AG04449 (cell line): ENCODE results near the gene CACNB3.
A peak's percentile ranks its signal among the peaks of the same experiment; 100 is the strongest.

ENCODE experiments used
- CTCF ChIA-PET: fragments of 350-600 bp; formaldehyde crosslinking; extraction: SDS; loops from one replicate; lab custom pipeline; 2021; ENCODE audit warnings: antibody characterized with exemption; lab: Yijun Ruan, JAX
- POLR2A ChIA-PET: fragments of 400-600, 350-600 bp; formaldehyde crosslinking; extraction: SDS; loops from one replicate; lab custom pipeline; 2020; ENCODE audit warnings: antibody characterized with exemption, inconsistent platforms; lab: Yijun Ruan, JAX
- DNase-seq: peaks from one replicate; pipeline ENCODE4 v3.0.0-alpha.2; 2010; ENCODE audit warnings: low read depth, low spot score
- H3K4me3 ChIP-seq: 2 replicates; pipeline ENCODE4 v1.5.1; 2011; ENCODE audit warnings: low read depth, mild to moderate bottlenecking, control low read depth, low read length
- TF ChIP-seq, protein P1 (sequence below): IDR thresholded peaks from one replicate; pipeline ENCODE4 v1.5.1; 2011; ENCODE audit warnings: mild to moderate bottlenecking, moderate library complexity, low read length, control low read depth, inconsistent platforms; ENCODE audit not compliant: insufficient read depth; ENCODE audit errors: missing control alignments

Gene CACNB3

DNA sequence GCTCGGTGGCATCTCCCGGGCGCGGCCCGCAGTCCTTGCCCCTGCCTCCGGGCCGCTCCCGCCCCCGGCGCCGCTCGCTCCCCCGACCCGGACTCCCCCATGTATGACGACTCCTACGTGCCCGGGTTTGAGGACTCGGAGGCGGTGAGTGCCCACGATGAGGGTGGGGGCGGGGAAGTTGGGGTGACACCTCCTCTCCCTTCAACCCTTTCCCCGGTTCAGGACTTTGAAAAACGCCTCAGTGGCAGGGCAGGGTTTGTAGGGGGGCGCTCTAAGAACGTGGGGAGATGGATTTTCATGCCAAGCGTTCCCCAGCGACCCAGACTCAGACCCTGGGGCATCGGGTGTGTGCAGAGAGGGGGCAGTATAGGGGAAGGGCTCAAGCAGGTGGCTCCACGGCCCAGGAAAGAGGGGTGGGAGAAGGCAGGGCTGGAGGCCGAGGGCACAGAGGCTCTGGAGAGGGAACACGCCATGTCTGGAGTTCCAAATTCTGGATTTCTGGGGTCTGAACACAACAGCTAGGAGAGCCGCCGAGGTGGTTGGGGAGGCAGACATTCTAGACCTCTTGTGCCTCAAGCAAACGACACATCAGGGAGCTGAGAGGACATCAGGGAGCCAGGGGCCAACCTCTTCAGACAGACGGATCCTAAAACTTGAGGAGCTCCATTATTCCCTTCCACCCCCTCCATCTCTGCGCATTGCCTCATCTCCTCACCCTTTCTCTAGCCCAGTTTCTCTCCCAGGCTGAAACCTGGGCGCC lies 715 bp downstream of the CACNB3 start:
- H3K4me3 ChIP-seq = peak overlapping the region; percentile 70
- ChIA-PET CTCF (interaction anchor here (0.8 to 2.4 kb wide), 8 partner anchors 8 to 72 kb away, joined by 3 to 8 read pairs (median 4); partner anchors contain the start of gene DDX23), POLR2A (no interaction called here)
- TF ChIP-seq, protein P1, sequence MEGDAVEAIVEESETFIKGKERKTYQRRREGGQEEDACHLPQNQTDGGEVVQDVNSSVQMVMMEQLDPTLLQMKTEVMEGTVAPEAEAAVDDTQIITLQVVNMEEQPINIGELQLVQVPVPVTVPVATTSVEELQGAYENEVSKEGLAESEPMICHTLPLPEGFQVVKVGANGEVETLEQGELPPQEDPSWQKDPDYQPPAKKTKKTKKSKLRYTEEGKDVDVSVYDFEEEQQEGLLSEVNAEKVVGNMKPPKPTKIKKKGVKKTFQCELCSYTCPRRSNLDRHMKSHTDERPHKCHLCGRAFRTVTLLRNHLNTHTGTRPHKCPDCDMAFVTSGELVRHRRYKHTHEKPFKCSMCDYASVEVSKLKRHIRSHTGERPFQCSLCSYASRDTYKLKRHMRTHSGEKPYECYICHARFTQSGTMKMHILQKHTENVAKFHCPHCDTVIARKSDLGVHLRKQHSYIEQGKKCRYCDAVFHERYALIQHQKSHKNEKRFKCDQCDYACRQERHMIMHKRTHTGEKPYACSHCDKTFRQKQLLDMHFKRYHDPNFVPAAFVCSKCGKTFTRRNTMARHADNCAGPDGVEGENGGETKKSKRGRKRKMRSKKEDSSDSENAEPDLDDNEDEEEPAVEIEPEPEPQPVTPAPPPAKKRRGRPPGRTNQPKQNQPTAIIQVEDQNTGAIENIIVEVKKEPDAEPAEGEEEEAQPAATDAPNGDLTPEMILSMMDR = no peak
- no peak for DNase-seq

DNA sequence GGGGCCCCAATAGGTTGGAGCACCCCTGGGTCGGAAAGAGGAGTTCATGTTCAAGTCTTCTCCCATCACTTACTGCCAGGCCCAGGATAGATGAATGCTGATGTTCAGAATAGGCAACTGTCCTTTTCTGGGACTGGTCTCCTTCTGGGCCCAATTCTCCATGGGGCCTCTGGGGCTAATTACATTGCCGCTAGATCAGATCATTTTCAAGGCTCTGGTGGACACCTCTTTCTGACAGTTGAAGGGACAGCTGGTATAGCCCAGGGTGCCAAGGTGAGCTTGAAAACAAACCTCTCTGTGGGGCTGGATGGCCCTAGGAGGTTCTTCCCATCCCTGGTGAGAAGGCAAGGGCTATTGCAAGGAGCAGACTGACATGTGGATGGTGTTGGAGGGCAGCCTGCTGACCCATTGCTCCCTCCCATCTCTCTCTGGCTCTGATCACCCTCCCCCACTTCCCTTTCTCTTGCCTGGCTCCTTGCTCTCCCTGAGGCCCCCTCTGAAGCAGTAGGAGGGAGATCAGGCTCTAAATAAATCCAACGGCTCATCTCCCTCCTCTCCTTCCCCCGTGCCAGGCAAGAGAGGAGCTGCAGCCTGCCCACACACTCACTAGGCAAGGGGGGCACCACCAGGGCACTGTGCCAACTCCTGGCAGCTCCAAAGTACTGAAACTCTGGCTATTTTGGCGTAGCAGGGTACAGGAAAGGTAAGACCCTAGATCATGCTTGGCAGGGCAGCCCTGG lies 1.9 kb downstream of the CACNB3 start:
- no peak for DNase-seq
- H3K4me3 ChIP-seq = no peak overlapping the region
- ChIA-PET CTCF (interaction anchor here (0.8 to 2.4 kb wide), 8 partner anchors 8 to 71 kb away, joined by 3 to 8 read pairs (median 4); partner anchors contain the start of gene DDX23), POLR2A (no interaction called here)
- TF ChIP-seq, protein P1 = no peak

DNA sequence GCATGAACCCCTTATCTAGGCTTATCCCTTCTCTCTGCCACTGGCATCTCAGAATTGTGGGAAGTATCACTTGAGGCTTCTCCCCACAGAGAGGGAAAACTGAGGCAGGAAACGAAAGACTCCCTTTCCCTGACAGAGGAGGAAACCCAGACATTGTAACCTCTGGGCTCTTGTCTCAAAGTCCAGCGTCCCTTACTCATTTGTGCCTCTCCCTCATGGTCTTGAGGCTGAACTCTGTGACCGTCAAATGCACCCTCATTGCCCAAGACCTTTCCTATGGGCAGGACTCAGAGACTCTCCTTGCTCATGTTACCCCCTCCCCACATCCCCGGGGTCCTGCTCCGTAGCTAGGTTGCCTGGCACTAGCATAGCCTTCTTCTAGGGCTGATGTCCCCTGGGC lies 3.8 kb downstream of the CACNB3 start:
- H3K4me3 ChIP-seq = no peak overlapping the region
- TF ChIP-seq, protein P1 = no peak
- ChIA-PET CTCF (interaction anchor here (1.0 to 2.9 kb wide), 2 partner anchors 16 to 31 kb away, joined by 3 to 14 read pairs; partner anchors contain the start of gene DDX23), POLR2A (no interaction called here)
- DNase-seq = no peak

DNA sequence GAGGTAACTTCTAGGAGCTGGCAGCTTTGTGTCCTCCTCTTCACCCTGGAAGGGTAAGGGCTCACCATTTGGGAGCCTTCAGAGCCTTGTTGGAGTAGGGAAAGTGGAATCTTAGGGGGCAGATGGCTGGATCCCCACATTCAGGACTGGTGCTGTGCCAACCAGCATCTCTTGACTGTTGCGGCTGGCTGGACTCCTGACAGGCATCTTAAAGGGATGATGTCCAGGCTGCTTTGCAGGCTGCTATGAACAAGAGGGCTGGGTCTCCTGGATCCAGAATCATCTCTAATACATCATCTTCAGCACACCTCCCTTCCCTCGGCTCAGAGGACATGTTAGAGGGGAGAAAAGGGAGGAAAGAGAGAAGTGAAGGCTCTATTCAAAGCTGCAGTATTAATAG lies 4.4 kb downstream of the CACNB3 start:
- TF ChIP-seq, protein P1 = no peak
- no peak for DNase-seq
- POLR2A ChIA-PET = interaction anchor here (2.1 kb wide), 1 partner anchor 7 kb away, joined by 7 read pairs; no protein-coding TSS in a partner anchor
- CTCF ChIA-PET = interaction anchor here (1.0 to 2.9 kb wide), 3 partner anchors 7 to 30 kb away, joined by 3 to 17 read pairs (median 14); partner anchors contain the start of gene DDX23
- no peak overlapping the region for H3K4me3 ChIP-seq

DNA sequence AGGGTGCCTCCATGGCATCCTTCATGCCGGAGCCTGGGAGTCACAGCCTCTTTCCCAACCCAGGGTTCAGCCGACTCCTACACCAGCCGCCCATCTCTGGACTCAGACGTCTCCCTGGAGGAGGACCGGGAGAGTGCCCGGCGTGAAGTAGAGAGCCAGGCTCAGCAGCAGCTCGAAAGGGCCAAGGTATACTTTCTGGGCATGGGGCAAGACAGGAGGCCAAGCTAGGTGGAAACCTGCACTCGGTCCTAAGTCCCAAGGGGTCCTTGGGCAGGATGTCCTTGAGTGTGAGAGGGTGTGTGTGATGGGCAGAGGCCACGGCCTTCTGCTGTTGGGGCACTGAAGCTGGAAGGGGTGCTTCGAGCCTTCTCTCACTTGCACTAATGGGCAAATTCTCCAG lies 5.0 kb downstream of the CACNB3 start:
- no peak for DNase-seq
- CTCF ChIA-PET = interaction anchor here (1.0 to 2.9 kb wide), 3 partner anchors 8 to 174 kb away, joined by 3 to 17 read pairs (median 14); partner anchors contain the start of gene DDX23
- H3K4me3 ChIP-seq = no peak overlapping the region
- TF ChIP-seq, protein P1 = no peak
- POLR2A ChIA-PET = interaction anchor here (2.1 kb wide), 1 partner anchor 8 kb away, joined by 7 read pairs; no protein-coding TSS in a partner anchor
